NB4 (cell line): ENCODE measurements around the gene ATXN1.

Experiments used
- DNase-seq: peaks from one replicate; pipeline ENCODE4 v3.0.0; 2010; ENCODE audit warnings: low read depth
- H3K4me3 ChIP-seq: one replicate; pipeline ENCODE4 v1.5.1; 2011; ENCODE audit warnings: mild to moderate bottlenecking, low read depth, low read length, moderate library complexity
- MAX ChIP-seq: IDR thresholded peaks from 2 replicates; pipeline ENCODE4 v1.6.1; 2011; ENCODE audit warnings: low read depth, low read length
- MYC ChIP-seq: IDR thresholded peaks from 2 replicates; pipeline ENCODE4 v1.6.1; 2011; ENCODE audit warnings: low read depth, low read length
- POLR2A ChIP-seq: IDR thresholded peaks from 2 replicates; pipeline ENCODE4 v1.6.1; 2011; ENCODE audit warnings: mild to moderate bottlenecking; ENCODE audit not compliant: insufficient read length; ENCODE audit errors: extremely low read depth
- TF ChIP-seq, protein P1 (sequence below): IDR thresholded peaks from one replicate; pipeline ENCODE4 v1.5.1; 2012; ENCODE audit warnings: low read depth, low read length

ATXN1 gene

GRCh38 chr6:16800341-16800740 lies 39.1 kb upstream of the ATXN1 start:
- H3K4me3 ChIP-seq = no peak overlapping the region
- TF ChIP-seq MAX (no peak), POLR2A (no peak), MYC (no peak)
- TF ChIP-seq, protein P1, sequence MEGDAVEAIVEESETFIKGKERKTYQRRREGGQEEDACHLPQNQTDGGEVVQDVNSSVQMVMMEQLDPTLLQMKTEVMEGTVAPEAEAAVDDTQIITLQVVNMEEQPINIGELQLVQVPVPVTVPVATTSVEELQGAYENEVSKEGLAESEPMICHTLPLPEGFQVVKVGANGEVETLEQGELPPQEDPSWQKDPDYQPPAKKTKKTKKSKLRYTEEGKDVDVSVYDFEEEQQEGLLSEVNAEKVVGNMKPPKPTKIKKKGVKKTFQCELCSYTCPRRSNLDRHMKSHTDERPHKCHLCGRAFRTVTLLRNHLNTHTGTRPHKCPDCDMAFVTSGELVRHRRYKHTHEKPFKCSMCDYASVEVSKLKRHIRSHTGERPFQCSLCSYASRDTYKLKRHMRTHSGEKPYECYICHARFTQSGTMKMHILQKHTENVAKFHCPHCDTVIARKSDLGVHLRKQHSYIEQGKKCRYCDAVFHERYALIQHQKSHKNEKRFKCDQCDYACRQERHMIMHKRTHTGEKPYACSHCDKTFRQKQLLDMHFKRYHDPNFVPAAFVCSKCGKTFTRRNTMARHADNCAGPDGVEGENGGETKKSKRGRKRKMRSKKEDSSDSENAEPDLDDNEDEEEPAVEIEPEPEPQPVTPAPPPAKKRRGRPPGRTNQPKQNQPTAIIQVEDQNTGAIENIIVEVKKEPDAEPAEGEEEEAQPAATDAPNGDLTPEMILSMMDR = no peak
- no peak for DNase-seq

- TF ChIP-seq, protein P1 = no peak
- no peak for TF ChIP-seq POLR2A
- no peak for TF ChIP-seq MAX
- no peak for TF ChIP-seq MYC
- H3K4me3 ChIP-seq = no peak overlapping the region
- DNase-seq = no peak
These were observed 38.3 kb upstream of the ATXN1 start for GRCh38 chr6:16799279-16800193.

DNA sequence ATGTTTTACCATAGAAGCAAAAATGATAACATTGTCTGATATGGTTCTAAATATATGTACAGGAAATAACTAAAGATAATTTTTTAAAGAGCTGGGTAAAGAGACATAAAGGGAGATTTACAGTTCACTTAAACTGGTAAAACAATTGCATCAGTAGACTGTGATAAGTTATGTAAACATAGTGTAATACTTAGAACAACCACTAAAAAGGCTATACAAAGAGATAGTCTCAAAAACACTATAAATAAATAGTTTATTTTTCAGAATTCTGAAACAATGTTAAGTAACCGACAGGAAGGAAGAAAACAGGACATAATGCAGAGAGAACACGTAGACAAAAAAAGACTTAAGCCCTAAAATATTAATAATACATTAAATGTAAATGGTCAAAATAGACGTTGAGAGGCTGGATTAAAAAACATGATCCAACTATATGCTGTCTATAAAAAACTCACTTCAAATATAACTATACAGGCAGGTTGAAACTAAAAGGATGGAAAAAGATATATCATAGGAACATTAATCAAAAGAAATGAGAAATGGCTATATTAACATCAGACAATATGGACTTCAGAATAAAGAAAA lies 32.7 kb upstream of the ATXN1 start:
- TF ChIP-seq, protein P1 = no peak
- no peak for TF ChIP-seq MAX
- TF ChIP-seq POLR2A = no peak
- no peak for TF ChIP-seq MYC
- no peak for DNase-seq
- H3K4me3 ChIP-seq = no peak overlapping the region

DNA sequence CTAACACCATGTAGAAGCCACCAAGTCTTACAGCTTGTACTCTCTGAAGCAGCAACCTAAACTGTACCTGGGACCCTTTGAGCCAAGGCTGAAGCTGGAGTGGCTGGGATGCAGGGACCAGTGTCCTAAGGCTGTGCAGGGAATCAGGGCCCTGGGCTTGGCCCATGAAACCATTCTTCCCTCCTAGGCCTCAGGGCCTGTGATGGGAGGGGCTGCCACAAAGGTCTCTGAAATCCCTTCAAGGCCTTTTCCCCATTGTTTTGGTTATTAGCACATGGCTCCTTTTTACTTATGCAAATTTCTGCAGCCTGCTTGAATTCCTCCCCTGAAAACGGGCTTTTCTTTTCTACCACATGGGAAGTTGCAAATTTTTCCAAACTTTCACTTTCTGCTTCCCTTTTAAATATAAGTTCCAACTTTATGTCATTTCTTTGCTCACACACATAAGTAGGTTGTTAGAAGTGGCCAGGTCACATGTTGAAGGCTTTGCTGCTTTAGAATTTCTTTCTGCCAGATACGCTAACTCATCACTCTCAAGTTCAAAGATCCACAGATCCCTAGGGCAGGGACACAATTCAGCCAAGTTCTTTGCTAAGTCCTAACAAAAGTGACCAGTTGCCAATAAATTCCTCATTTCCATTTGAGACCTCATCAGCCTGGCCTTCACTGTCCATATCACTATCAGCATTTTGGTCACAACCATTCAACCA lies 28.2 kb upstream of the ATXN1 start:
- DNase-seq = no peak
- H3K4me3 ChIP-seq = no peak overlapping the region
- TF ChIP-seq, protein P1 = no peak
- no peak for TF ChIP-seq POLR2A
- no peak for TF ChIP-seq MYC
- TF ChIP-seq MAX = no peak

GRCh38 chr6:16787128-16787682 lies 25.9 kb upstream of the ATXN1 start:
- H3K4me3 ChIP-seq = no peak overlapping the region
- TF ChIP-seq POLR2A = no peak
- TF ChIP-seq, protein P1 = no peak
- no peak for DNase-seq
